GM19238 (cell line): Measurements from ENCODE around the gene GMDS.

Experiments used
- DNase-seq: peaks from one replicate; pipeline ENCODE4 v3.0.0; 2011; ENCODE audit warnings: low spot score; ENCODE audit not compliant: insufficient read length

Gene GMDS

GRCh38 chr6:2134554-2134953 is 110.9 kb downstream of the GMDS start:
- DNase-seq, result no peak

- DNase-seq, result no peak
These were observed 111.6 kb downstream of the GMDS start for GRCh38 chr6:2133716-2134310.

- no peak for DNase-seq
These were observed 112.5 kb downstream of the GMDS start for GRCh38 chr6:2132916-2133315.

GRCh38 chr6:2132416-2132815 is 113.0 kb downstream of the GMDS start:
- DNase-seq, result no peak

GRCh38 chr6:2129182-2129621 is 116.2 kb downstream of the GMDS start:
- DNase-seq, result peak; percentile 27

GRCh38 chr6:2127484-2127911 is 117.9 kb downstream of the GMDS start:
- DNase-seq, result peak; percentile 6

GRCh38 chr6:2126351-2126750 is 119.1 kb downstream of the GMDS start:
- no peak for DNase-seq

- no peak for DNase-seq
These were observed 120.2 kb downstream of the GMDS start for GRCh38 chr6:2125158-2125557.

GRCh38 chr6:2124260-2124709 is 121.1 kb downstream of the GMDS start:
- DNase-seq, result no peak

- no peak for DNase-seq
These were observed 124.5 kb downstream of the GMDS start for GRCh38 chr6:2120912-2121311.

GRCh38 chr6:2119275-2119674 is 126.1 kb downstream of the GMDS start:
- no peak for DNase-seq

- DNase-seq, result no peak
These were observed 127.3 kb downstream of the GMDS start for GRCh38 chr6:2118136-2118535.

GRCh38 chr6:2117447-2117846 is 128.0 kb downstream of the GMDS start:
- DNase-seq, result no peak

- no peak for DNase-seq
These were observed 128.9 kb downstream of the GMDS start for GRCh38 chr6:2116496-2116895.

- DNase-seq, result no peak
These were observed 131.3 kb downstream of the GMDS start for GRCh38 chr6:2114100-2114499.

- no peak for DNase-seq
These were observed 134.2 kb downstream of the GMDS start for GRCh38 chr6:2111162-2111677.

- peak; percentile 5 for DNase-seq
These were observed 134.9 kb downstream of the GMDS start for GRCh38 chr6:2110504-2110903.

- DNase-seq, result no peak
These were observed 135.6 kb downstream of the GMDS start for GRCh38 chr6:2109796-2110195.

GRCh38 chr6:2108700-2109306 is 136.6 kb downstream of the GMDS start:
- no peak for DNase-seq

GRCh38 chr6:2104524-2104880 is 140.9 kb downstream of the GMDS start:
- DNase-seq, result no peak

GRCh38 chr6:2103765-2104523 is 141.5 kb downstream of the GMDS start:
- no peak for DNase-seq

GRCh38 chr6:2102966-2103365 is 142.4 kb downstream of the GMDS start:
- DNase-seq, result no peak
